Neural progenitor cell (in vitro differentiated cells): ENCODE measurements around the gene EEF1AKMT4.

Experiments used
- EZH2 ChIP-seq: fragments of 200-600 bp; sonication (generic); IDR thresholded peaks from 2 replicates; pipeline ENCODE4 v1.6.1; 2017; ENCODE audit warnings: antibody characterized with exemption, mild to moderate bottlenecking, moderate library complexity
- EZH2phosphoT487 ChIP-seq: fragments of 200-600 bp; sonication (generic); IDR thresholded peaks from 2 replicates; pipeline ENCODE4 v1.6.1; 2017; ENCODE audit warnings: antibody characterized with exemption
- TF ChIP-seq, protein P1 (sequence below): fragments of 200-600 bp; sonication (generic); IDR thresholded peaks from 2 replicates; pipeline ENCODE4 v1.5.1; 2017; ENCODE audit warnings: antibody characterized with exemption, mild to moderate bottlenecking

DNA sequence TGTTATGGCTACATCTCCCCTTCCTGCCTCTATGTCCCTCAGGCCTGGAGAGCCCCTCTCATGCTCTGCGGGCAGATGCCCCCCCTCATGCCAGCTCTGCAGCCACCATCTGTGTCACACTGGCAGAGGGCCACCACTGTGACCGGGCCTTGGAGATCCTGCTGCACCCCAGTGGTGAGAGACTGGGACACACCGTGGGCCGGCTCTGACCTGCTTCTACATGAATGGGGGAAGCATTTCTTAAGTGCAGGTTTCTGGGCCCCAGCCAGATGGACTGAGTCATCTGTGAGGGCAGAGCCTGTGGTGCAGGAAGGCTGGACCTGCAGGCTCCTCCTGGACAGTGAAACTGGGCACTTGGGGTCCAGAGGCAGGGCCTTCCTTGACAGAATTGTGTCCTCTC lies 15.2 kb upstream of the EEF1AKMT4 start:
- TF ChIP-seq, protein P1, sequence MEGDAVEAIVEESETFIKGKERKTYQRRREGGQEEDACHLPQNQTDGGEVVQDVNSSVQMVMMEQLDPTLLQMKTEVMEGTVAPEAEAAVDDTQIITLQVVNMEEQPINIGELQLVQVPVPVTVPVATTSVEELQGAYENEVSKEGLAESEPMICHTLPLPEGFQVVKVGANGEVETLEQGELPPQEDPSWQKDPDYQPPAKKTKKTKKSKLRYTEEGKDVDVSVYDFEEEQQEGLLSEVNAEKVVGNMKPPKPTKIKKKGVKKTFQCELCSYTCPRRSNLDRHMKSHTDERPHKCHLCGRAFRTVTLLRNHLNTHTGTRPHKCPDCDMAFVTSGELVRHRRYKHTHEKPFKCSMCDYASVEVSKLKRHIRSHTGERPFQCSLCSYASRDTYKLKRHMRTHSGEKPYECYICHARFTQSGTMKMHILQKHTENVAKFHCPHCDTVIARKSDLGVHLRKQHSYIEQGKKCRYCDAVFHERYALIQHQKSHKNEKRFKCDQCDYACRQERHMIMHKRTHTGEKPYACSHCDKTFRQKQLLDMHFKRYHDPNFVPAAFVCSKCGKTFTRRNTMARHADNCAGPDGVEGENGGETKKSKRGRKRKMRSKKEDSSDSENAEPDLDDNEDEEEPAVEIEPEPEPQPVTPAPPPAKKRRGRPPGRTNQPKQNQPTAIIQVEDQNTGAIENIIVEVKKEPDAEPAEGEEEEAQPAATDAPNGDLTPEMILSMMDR: no peak
- TF ChIP-seq EZH2 (no peak), EZH2phosphoT487 (no peak)
